Tibial nerve (tissue), 4 donors: ENCODE measurements around the gene EEF1B2. TPM values are rescaled to one million over a fixed set of nuclear protein-coding genes. Genes with fewer than 3 reads are reported as not detected.
"Not testable (repeated sequence)": the region's sequence is repeated elsewhere in the genome, so short reads cannot be mapped to it uniquely, and the experiment has no call there.

Source experiments
- DNase-seq, 2 donors: peaks; one replicate each; pipeline ENCODE4 v3.0.0-alpha.2; 2019; ENCODE audit warnings: low spot score in 2 of 2
- H3K27ac ChIP-seq, 4 donors: fragments of 200-600 bp; sonication (generic) in 3 of 4; one replicate each; pipeline ENCODE4 v1.5.1; 2017 to 2019; ENCODE audit warnings: mild to moderate bottlenecking in 1 of 4
- H3K27me3 ChIP-seq, 2 donors: fragments of 200-600 bp; sonication (generic) in 1 of 2; one replicate each; pipeline versions ENCODE4 v1.5.1 to v1.6.0; 2017 to 2019
- H3K36me3 ChIP-seq, 3 donors: fragments of 200-600 bp; sonication (generic); one replicate each; pipeline ENCODE4 v1.5.1; 2018 to 2019
- H3K4me1 ChIP-seq, 4 donors: fragments of 200-600 bp; sonication (generic) in 3 of 4; one replicate each; pipeline ENCODE4 v1.5.1; 2017 to 2019
- H3K4me3 ChIP-seq, 4 donors: fragments of 200-600 bp; sonication (generic) in 3 of 4; one replicate each; pipeline ENCODE4 v1.5.1; 2017 to 2019; ENCODE audit warnings: mild to moderate bottlenecking in 1 of 4, moderate library complexity in 1 of 4
- H3K9me3 ChIP-seq, 4 donors: fragments of 200-600 bp; sonication (generic) in 3 of 4; one replicate each; pipeline ENCODE4 v1.5.1; 2017 to 2019
- EP300 ChIP-seq, 2 donors: sonication (generic); formaldehyde crosslinking; IDR thresholded peaks; one replicate each; pipeline ENCODE4 v1.6.1; 2017; ENCODE audit warnings: antibody characterized with exemption in 2 of 2, mild to moderate bottlenecking in 1 of 2
- POLR2A ChIP-seq, 2 donors: fragments of 450-650 bp; IDR thresholded peaks; one replicate each; pipeline ENCODE4 v1.6.1; 2017; ENCODE audit warnings: antibody characterized with exemption in 2 of 2, mild to moderate bottlenecking in 2 of 2, moderate library complexity in 2 of 2
- WGBS, 2 donors: methylation state at CpG; one replicate each; pipeline ENCODE4 v1.1.5; 2018; 5-methylcytosine and 5-hydroxymethylcytosine counted together
- total RNA-seq, 4 donors: library from RNA; depleted of rRNA; stranded (reverse); fragments of >200 nt; gene quantifications; one replicate each; pipeline ENCODE4 v1.1.0, GENCODE V29; 2016
- TF ChIP-seq, protein P1 (sequence below), 5 experiments: fragments of 200-600 bp in 3 of 5; fragments of 450-650 bp in 2 of 5; sonication (generic) in 3 of 5; IDR thresholded peaks; one replicate each; pipeline ENCODE4 v1.5.1; 2016 to 2019; ENCODE audit warnings: antibody characterized with exemption in 5 of 5, mild to moderate bottlenecking in 3 of 5, moderate library complexity in 2 of 5

EEF1B2 gene
- total RNA-seq, 4 donors from 2014 or later: 200 to 300 (median 258) TPM

DNA sequence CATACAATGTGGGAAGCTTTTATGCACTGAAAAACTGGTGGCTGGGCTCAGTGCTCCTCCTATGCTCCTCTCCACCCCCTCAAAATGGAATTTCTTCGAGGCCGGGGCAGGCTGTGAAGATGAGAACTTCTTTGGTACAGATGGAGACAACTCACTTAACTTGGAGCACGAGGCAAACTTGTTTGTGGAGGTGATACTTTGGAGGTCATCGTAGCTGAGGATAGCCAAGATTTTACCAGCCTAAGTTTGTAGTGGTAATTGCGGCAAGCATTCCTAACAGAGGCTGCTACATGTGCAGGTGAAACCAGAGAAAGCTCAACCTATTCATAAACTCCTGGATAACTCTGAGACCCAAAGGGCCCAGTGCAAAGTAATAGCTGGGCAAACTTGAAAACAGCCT is 14.0 kb upstream of the EEF1B2 start:
- H3K27ac ChIP-seq: no peak overlapping the region
- H3K4me1 ChIP-seq: no peaks in the 10 kb centered on the region
- TF ChIP-seq, protein P1, sequence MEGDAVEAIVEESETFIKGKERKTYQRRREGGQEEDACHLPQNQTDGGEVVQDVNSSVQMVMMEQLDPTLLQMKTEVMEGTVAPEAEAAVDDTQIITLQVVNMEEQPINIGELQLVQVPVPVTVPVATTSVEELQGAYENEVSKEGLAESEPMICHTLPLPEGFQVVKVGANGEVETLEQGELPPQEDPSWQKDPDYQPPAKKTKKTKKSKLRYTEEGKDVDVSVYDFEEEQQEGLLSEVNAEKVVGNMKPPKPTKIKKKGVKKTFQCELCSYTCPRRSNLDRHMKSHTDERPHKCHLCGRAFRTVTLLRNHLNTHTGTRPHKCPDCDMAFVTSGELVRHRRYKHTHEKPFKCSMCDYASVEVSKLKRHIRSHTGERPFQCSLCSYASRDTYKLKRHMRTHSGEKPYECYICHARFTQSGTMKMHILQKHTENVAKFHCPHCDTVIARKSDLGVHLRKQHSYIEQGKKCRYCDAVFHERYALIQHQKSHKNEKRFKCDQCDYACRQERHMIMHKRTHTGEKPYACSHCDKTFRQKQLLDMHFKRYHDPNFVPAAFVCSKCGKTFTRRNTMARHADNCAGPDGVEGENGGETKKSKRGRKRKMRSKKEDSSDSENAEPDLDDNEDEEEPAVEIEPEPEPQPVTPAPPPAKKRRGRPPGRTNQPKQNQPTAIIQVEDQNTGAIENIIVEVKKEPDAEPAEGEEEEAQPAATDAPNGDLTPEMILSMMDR (IDR thresholded peaks at IDR 0.05): no peak
- TF ChIP-seq POLR2A (IDR thresholded peaks at IDR 0.05) (no peak), EP300 (IDR thresholded peaks at IDR 0.05) (no peak)
- H3K36me3 ChIP-seq: peaks cover 11 to 99% (median 18%) of the 10 kb centered on the region in 3 donors
- H3K27me3 ChIP-seq: no peaks in the 10 kb centered on the region
- no peaks in the 10 kb centered on the region for H3K9me3 ChIP-seq
- H3K4me3 ChIP-seq: no peak overlapping the region
- DNase-seq: no peak
- WGBS, 2 donors: 68 to 76% methylated on average over 5 of the region's 5 CpGs

DNA sequence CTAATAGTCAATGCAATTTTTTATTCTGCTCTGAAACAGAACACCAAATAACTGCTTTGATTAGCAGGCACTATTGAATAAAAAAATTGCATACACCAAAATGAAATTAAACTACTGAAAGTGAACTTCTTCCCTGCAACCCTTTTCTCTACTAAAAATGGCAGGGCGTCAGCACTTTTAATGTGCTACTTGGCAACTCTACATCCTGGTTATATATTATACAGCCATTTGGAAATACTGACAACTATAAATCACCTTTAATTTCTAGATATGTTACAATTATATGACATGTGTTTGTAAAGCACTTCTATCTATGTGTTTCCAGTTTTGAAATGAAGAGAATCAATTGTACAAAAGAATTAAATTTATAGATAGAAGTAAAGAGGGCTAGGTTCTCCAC is 10.4 kb upstream of the EEF1B2 start:
- H3K36me3 ChIP-seq: peaks cover 0 to 77% (median 8%) of the 10 kb centered on the region in 3 donors
- no peak for DNase-seq
- TF ChIP-seq EP300 (IDR thresholded peaks at IDR 0.05): no peak
- TF ChIP-seq, protein P1 (IDR thresholded peaks at IDR 0.05): no peak
- no peak for TF ChIP-seq POLR2A (IDR thresholded peaks at IDR 0.05)
- H3K4me3 ChIP-seq: no peak overlapping the region
- H3K27me3 ChIP-seq: no peaks in the 10 kb centered on the region
- no peak overlapping the region for H3K27ac ChIP-seq
- peaks cover 0 to 5% (median 0%) of the 10 kb centered on the region in 4 donors for H3K4me1 ChIP-seq
- no peaks in the 10 kb centered on the region for H3K9me3 ChIP-seq
- WGBS, 2 donors: 80 to 88% methylated on average over 1 of the region's 1 CpG

DNA sequence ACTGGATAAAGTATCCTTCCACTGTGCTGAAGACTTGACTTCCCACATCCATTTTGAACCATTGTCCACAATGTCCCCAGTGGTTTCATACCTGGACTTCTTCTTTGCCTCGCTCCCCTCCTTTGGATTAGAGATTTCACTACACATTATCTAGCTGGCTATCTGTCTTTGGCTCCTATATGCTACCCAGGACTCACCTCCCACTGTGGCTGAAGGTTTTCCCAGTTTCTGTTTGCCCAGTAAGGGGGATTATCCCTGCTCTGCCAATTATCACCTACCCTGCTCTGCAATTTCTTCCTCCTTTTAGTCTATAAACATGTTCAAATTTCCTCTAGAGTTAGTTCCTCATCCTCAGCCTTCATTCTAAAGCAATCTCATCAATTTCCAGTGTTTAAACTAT is 9.5 kb upstream of the EEF1B2 start:
- WGBS, 2 donors: 97 to 100% methylated on average over 1 of the region's 1 CpG
- Histone ChIP-seq H3K4me3 (no peak overlapping the region), H3K36me3 (peaks cover 0 to 68% (median 8%) of the 10 kb centered on the region in 3 donors), H3K27me3 (no peaks in the 10 kb centered on the region), H3K4me1 (peaks cover 0 to 6% (median 0%) of the 10 kb centered on the region in 4 donors), H3K9me3 (no peaks in the 10 kb centered on the region), H3K27ac (no peak overlapping the region)
- TF ChIP-seq, protein P1 (IDR thresholded peaks at IDR 0.05): no peak
- TF ChIP-seq POLR2A (IDR thresholded peaks at IDR 0.05): no peak
- TF ChIP-seq EP300 (IDR thresholded peaks at IDR 0.05): no peak
- DNase-seq: no peak

DNA sequence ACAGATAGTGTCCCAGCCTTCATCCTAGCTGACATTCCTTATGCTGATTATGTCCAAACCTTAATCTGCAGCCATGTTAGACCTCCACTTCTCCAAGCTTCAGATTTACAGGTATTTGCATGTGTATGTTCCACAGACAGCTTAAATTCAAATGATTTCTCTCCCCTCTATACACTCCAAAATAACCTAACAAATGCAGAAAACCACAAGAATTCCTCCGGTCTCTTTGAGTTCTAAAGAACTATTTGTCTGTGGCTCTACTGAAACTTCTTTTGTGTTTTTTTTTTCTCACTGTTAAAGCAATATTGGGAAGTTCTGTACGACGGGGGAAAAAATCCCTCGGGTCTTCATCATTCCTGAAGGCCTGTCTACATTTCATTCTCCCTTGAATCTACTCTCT is 9.1 kb upstream of the EEF1B2 start:
- TF ChIP-seq EP300 (IDR thresholded peaks at IDR 0.05) (no peak), POLR2A (IDR thresholded peaks at IDR 0.05) (no peak)
- TF ChIP-seq, protein P1 (IDR thresholded peaks at IDR 0.05): no peak
- H3K9me3 ChIP-seq: no peaks in the 10 kb centered on the region
- DNase-seq: no peak
- H3K4me1 ChIP-seq: peaks cover 0 to 10% (median 0%) of the 10 kb centered on the region in 4 donors
- WGBS, 2 donors: 53 to 61% methylated on average over 4 of the region's 4 CpGs
- H3K27ac ChIP-seq: no peak overlapping the region
- H3K36me3 ChIP-seq: peaks cover 0 to 64% (median 8%) of the 10 kb centered on the region in 3 donors
- no peak overlapping the region for H3K4me3 ChIP-seq
- no peaks in the 10 kb centered on the region for H3K27me3 ChIP-seq

DNA sequence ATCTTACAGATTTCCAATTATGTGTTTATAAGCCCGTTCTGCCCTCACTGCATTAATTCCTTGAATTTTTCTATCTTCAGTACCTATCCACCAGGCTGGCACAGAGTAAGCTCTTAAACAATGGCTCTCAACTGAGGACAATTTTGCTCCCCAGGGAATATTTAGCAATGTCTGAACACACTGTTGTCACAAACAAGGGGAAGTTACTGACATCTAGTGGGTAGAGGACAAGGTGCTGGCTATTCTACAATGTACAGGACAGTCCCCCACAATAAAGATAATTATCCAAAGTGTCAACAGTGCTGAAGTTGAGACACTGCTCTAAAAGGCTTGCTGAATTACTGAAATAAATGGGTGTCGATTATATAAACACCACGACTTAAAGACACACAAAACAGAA is 5.5 kb upstream of the EEF1B2 start:
- Histone ChIP-seq H3K27me3 (no peaks in the 10 kb centered on the region), H3K27ac (no peak overlapping the region), H3K4me1 (peaks cover 0 to 36% (median 13%) of the 10 kb centered on the region in 4 donors), H3K4me3 (no peak overlapping the region), H3K36me3 (peaks cover 0 to 28% (median 0%) of the 10 kb centered on the region in 3 donors), H3K9me3 (no peaks in the 10 kb centered on the region)
- TF ChIP-seq EP300 (IDR thresholded peaks at IDR 0.05) (no peak), POLR2A (IDR thresholded peaks at IDR 0.05) (no peak)
- TF ChIP-seq, protein P1 (IDR thresholded peaks at IDR 0.05): no peak
- no peak for DNase-seq
- 86 to 87% methylated on average over 3 of the region's 3 CpGs for WGBS, 2 donors

DNA sequence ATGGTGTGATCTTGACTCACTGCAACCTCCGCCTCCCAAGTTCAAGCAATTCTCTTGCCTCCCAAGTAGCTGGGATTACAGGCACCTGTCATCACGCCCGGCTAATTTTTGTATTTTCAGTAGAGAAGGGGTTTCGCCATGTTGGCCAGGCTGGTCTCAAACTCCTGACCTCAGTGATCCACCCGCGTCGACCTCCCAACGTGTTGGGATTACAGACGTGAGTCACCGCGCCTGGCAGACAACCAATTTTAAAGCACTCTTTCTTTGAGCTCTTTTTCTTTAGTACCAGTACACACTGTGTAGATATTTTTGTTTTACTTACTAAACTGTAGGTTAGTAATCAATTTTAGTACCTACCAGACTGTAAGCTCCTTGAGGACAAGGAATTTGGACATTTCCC is 2.7 kb upstream of the EEF1B2 start:
- not testable (repeated sequence) for H3K27me3 ChIP-seq, H3K27ac ChIP-seq, H3K4me3 ChIP-seq, H3K9me3 ChIP-seq, DNase-seq
- H3K4me1 ChIP-seq: peaks cover 0 to 53% (median 24%) of the 10 kb centered on the region in 4 donors
- peaks cover 0 to 12% (median 7%) of the 10 kb centered on the region in 3 donors for H3K36me3 ChIP-seq
- 85 to 91% methylated on average over 11 of the region's 11 CpGs for WGBS, 2 donors
